Omental fat pad (tissue), 4 donors: ENCODE data around the gene GGNBP2. TPM values are rescaled to one million over a fixed set of nuclear protein-coding genes. Genes with fewer than 3 reads are reported as not detected.
A peak's percentile ranks its signal among the peaks of the same experiment; 100 is the strongest.

Experiments
- ATAC-seq: fragments of 150-250 bp; one replicate; pipeline ENCODE4 v1.9.1; 2016; ENCODE audit warnings: mild to moderate bottlenecking, moderate library complexity; ENCODE audit not compliant: low FRiP score
- DNase-seq: peaks from one replicate; pipeline ENCODE4 v3.0.0-alpha.2; 2019; ENCODE audit warnings: low spot score
- CTCF ChIP-seq, 3 donors: fragments of 450-650 bp; IDR thresholded peaks; one replicate each; pipeline ENCODE4 v1.5.1; 2016 to 2017; ENCODE audit warnings: antibody characterized with exemption in 3 of 3, mild to moderate bottlenecking in 3 of 3, moderate library complexity in 2 of 3
- total RNA-seq, 4 donors: library from RNA; depleted of rRNA; stranded (reverse); fragments of >200 nt; gene quantifications; one replicate each; pipeline ENCODE4 v1.1.0, GENCODE V29; 2016

GGNBP2 gene
- total RNA-seq, 4 donors from 2014 or later = 54.3 to 80.9 (median 63.1) TPM

GRCh38 chr17:36629252-36629847, 84.6 kb downstream of the GGNBP2 start:
- peak in 2 of 3 donors; percentile 48 to 87 for TF ChIP-seq CTCF (IDR thresholded peaks at IDR 0.05)
- ATAC-seq = peak; percentile 74
- DNase-seq = peak; percentile 78

- TF ChIP-seq CTCF (IDR thresholded peaks at IDR 0.05) = no peak
- DNase-seq = no peak
- no peak for ATAC-seq
Observed at GRCh38 chr17:36629970-36630502, 85.3 kb downstream of the GGNBP2 start.

GRCh38 chr17:36631022-36631421, 86.3 kb downstream of the GGNBP2 start:
- DNase-seq = no peak
- ATAC-seq = no peak
- no peak for TF ChIP-seq CTCF (IDR thresholded peaks at IDR 0.05)

- no peak for DNase-seq
- TF ChIP-seq CTCF (IDR thresholded peaks at IDR 0.05) = no peak
- ATAC-seq = no peak
Observed at GRCh38 chr17:36632916-36633771, 88.4 kb downstream of the GGNBP2 start.

Other genes starting within 250 kb of the GGNBP2 start
- 1 to 10 TPM in 1 of 4 donors, not detected in 3; 1.8 TPM for gene TBC1D3G, start 221.0 kb upstream of the GGNBP2 start, total RNA-seq
- gene TBC1D3H, start 156.5 kb upstream of the GGNBP2 start, total RNA-seq = not detected
- 10 to 100 TPM; 19.8 to 35.2 (median 25.4) TPM for gene ZNHIT3, start 58.2 kb upstream of the GGNBP2 start, total RNA-seq
- 100 to 1,000 TPM in 1 of 4 donors, 10 to 100 TPM in 3; 25.6 to 103 (median 39.6) TPM for gene MYO19, start 10.1 kb upstream of the GGNBP2 start, total RNA-seq
- 10 to 100 TPM in 1 of 4 donors, 1 to 10 TPM in 3; 3.8 to 15.3 (median 7.2) TPM for gene PIGW, start 9.9 kb upstream of the GGNBP2 start, total RNA-seq
- 10 to 100 TPM in 2 of 4 donors, 1 to 10 TPM in 2; 5.6 to 19.8 (median 11.1) TPM for gene DHRS11, start 47.0 kb downstream of the GGNBP2 start, total RNA-seq
- gene MRM1, start 56.7 kb downstream of the GGNBP2 start, total RNA-seq = 1 to 10 TPM; 5.3 to 8.2 (median 5.6) TPM